ENCODE data around the gene CCDC28B. TPM values are rescaled to one million over a fixed set of nuclear protein-coding genes. Genes with fewer than 3 reads are reported as not detected.
A peak's percentile ranks its signal among the peaks of the same experiment; 100 is the strongest.

The CCDC28B gene
- total and polyA plus RNA-seq, 2 of the 13 experiments (the other 11 are each of a cell fraction or from before 2014, with no cell fraction given), result 2.6 to 3.5 TPM

- TF ChIP-seq MZF1 (CRISPR knock-in tag; IDR thresholded peaks at IDR 0.05; ENCODE audit: borderline replicate concordance), result no peak
- no peak for TF ChIP-seq TIGD3 (CRISPR knock-in tag; IDR thresholded peaks at IDR 0.05; ENCODE audit: borderline replicate concordance)
- TF ChIP-seq ATF2 (CRISPR knock-in tag; IDR thresholded peaks at IDR 0.05), result no peak
- TF ChIP-seq ZNF687 (CRISPR knock-in tag; IDR thresholded peaks at IDR 0.05), result peak; percentile 81
- TF ChIP-seq CSRNP1 (CRISPR knock-in tag; IDR thresholded peaks at IDR 0.05), result peak; percentile 36; the same call in 1 of the 2 replicates
- no peak for TF ChIP-seq ZNF503 (CRISPR knock-in tag; IDR thresholded peaks at IDR 0.05)
- TF ChIP-seq REST (IDR thresholded peaks at IDR 0.05; ENCODE audit: borderline replicate concordance in 1 of 2, low read depth in 1 of 2, low read length in 2 of 2), result no peak
- TF ChIP-seq ZBTB38 (CRISPR knock-in tag; IDR thresholded peaks at IDR 0.05), result peak; percentile 91
- 0 out of 2 replicates have a peak, but pooled peaks have one; percentile 47 for TF ChIP-seq ZNF792 (CRISPR knock-in tag; IDR thresholded peaks at IDR 0.05)
- peak; percentile 39; the same call in 1 of the 2 replicates for TF ChIP-seq ZNF691 (CRISPR knock-in tag; IDR thresholded peaks at IDR 0.05; ENCODE audit: borderline replicate concordance, low read depth)
Measured at GRCh38 chr1:32247983-32248889, 47.8 kb downstream of the CCDC28B start (continued).
